Smooth muscle cell (in vitro differentiated cells): ENCODE measurements around the gene SGF29. TPM values are rescaled to one million over a fixed set of nuclear protein-coding genes. Genes with fewer than 3 reads are reported as not detected.

Experiments
- DNase-seq: peaks from one replicate; lab custom pipeline; 2025; ENCODE audit not compliant: unreplicated experiment; lab: John Stamatoyannopoulos, UW
- H2AFZ ChIP-seq: fragments of 200-600 bp; sonication (generic); 2 replicates; pipeline ENCODE4 v1.6.0; 2016; ENCODE audit warnings: antibody characterized with exemption, low read depth, mild to moderate bottlenecking
- H3F3A ChIP-seq: fragments of 200-600 bp; sonication (generic); 2 replicates; pipeline ENCODE4 v1.6.0; 2017; ENCODE audit warnings: antibody characterized with exemption, low read depth
- H3K27ac ChIP-seq: fragments of 200-600 bp; sonication (generic); 2 replicates; pipeline ENCODE4 v1.5.1; 2016; ENCODE audit warnings: low read depth, mild to moderate bottlenecking
- H3K27me3 ChIP-seq: fragments of 200-600 bp; sonication (generic); 2 replicates; pipeline ENCODE4 v1.6.1; 2016; ENCODE audit warnings: low read depth, mild to moderate bottlenecking
- H3K36me3 ChIP-seq: fragments of 200-600 bp; sonication (generic); 2 replicates; pipeline ENCODE4 v1.5.1; 2016; ENCODE audit warnings: low read depth
- H3K4me1 ChIP-seq: fragments of 200-600 bp; sonication (generic); 2 replicates; pipeline ENCODE4 v1.5.1; 2016; ENCODE audit warnings: low read depth
- H3K4me2 ChIP-seq: fragments of 200-600 bp; sonication (generic); 2 replicates; pipeline ENCODE4 v1.6.0; 2016; ENCODE audit warnings: mild to moderate bottlenecking
- H3K4me3 ChIP-seq: fragments of 200-600 bp; sonication (generic); 2 replicates; pipeline ENCODE4 v1.5.1; 2016; ENCODE audit warnings: mild to moderate bottlenecking
- H3K79me2 ChIP-seq: fragments of 200-600 bp; sonication (generic); 2 replicates; pipeline ENCODE4 v1.6.0; 2016; ENCODE audit warnings: low read depth, mild to moderate bottlenecking
- H3K9ac ChIP-seq: fragments of 200-600 bp; sonication (generic); 2 replicates; pipeline ENCODE4 v1.6.0; 2016; ENCODE audit warnings: low read depth
- H3K9me3 ChIP-seq: fragments of 200-600 bp; sonication (generic); replicated peaks from 2 replicates; pipeline ENCODE4 v1.5.1; 2016; ENCODE audit warnings: low read depth
- H4K20me1 ChIP-seq: fragments of 200-600 bp; sonication (generic); 2 replicates; pipeline ENCODE4 v1.6.0; 2016; ENCODE audit warnings: low read depth
- CTCF ChIP-seq: fragments of 200-600 bp; sonication (generic); IDR thresholded peaks from 2 replicates; pipeline ENCODE4 v1.5.1; 2017; ENCODE audit warnings: borderline replicate concordance, mild to moderate bottlenecking, antibody characterized with exemption; ENCODE audit not compliant: insufficient read depth, poor library complexity, severe bottlenecking
- WGBS: methylation state at CpG from one replicate; pipeline ENCODE4 v1.1.7; 2016; ENCODE audit warnings: low lambda C conversion rate; 5-methylcytosine and 5-hydroxymethylcytosine counted together
- polyA plus RNA-seq: library from polyadenylated mRNA; unstranded; fragments of >200 nt; fragmentation: Nextera tagmentation; extraction: Ambion mirVana; gene quantifications from 2 replicates; pipeline ENCODE4 v1.2.1, GENCODE V29; 2016
- total RNA-seq: library from RNA; depleted of rRNA; stranded (reverse); fragments of >200 nt; gene quantifications from 2 replicates; pipeline ENCODE4 v1.2.3, GENCODE V29; 2014

Gene SGF29
- total and polyA plus RNA-seq, 2 experiments from 2014 or later = 5.7 to 9.4 TPM

DNA sequence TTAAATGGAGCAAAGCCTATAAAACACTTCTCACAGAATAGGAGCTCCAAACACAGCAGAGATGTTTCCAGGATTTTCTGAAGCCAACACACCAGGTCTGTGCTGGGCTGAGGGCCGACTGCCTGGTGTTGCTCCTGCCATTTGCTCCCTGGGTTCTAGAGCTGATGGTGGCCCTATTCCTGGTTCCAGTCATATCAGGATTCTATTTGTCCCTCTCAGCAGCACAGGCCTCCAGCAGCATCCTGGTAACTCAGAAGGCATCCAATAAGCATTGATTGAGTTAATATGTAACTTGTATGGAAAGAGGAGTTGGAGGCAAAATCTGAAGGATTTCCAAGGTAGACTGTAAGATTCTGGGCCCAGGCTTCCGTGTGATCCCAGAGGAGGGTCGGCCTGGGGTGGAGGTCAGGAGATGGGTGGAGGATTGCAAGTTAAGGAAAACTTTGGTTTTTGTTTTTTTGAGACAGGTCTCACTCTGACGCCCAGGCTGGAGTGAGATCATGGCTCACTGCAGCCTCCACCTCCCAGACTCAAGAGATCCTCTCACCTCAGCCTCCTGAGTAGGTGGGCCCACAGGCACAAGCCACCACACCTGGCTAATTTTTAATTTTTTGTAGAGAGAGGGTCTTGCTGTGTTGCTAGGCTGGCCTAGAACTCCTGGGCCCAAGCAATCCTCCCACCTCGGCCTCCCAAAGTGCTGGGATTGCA, 20.6 kb upstream of the SGF29 start:
- Histone ChIP-seq H3K4me1 (peaks cover 8% of the 10 kb centered on the region), H3K79me2 (no peaks in the 10 kb centered on the region), H3K4me2 (no peak overlapping the region), H2AFZ (no peak overlapping the region), H3K27me3 (no peaks in the 10 kb centered on the region), H4K20me1 (no peaks in the 10 kb centered on the region), H3K4me3 (no peak overlapping the region), H3K9me3 (no peaks in the 10 kb centered on the region), H3K27ac (no peak overlapping the region), H3K36me3 (no peaks in the 10 kb centered on the region), H3K9ac (no peak overlapping the region), H3F3A (no peaks in the 10 kb centered on the region)
- TF ChIP-seq CTCF = no peak
- DNase-seq = no peak
- 98% methylated on average over 5 of the region's 5 CpGs for WGBS

DNA sequence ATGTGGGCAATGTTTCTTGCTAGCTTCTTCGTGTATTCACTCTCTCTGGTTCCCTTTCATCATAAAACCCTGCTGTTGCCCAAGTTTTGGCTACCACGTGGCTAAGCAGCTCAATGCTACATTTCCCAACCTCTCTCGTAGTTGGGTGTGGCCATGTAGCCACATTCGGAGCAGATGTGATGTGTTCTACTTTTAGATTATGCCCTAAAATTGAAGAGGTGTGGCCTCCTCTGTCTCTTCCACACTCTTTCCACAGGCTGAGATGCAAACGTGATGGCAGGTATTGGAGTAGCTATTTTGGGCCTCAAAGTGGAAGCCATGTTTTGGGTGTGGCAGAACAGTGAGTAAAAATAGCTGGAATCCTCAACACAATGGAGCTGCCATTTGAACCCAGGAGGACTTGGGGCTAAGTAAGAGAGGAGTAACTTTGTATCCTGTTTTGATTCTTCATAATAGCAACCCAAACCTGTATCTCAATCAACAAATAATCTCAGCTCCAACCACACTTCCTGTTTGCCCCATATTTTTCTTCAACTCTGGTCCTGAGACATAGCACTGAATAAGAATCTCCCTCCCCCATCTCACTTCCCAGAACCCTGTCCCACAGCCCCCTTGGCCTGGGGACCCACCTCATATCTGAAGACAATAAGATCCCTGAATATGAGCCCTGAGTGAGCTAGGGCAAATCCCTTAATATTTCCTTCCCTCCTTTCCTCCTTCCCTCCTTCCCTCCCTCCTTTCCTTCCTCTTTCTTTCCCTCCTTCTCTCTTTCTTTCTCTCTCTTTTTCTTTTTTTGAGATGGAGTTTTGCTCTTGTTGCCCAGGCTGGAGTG, 19.0 kb upstream of the SGF29 start:
- no peaks in the 10 kb centered on the region for H3K79me2 ChIP-seq
- no peaks in the 10 kb centered on the region for H3K36me3 ChIP-seq
- H3K4me2 ChIP-seq = no peak overlapping the region
- peaks cover 8% of the 10 kb centered on the region for H3K4me1 ChIP-seq
- H3F3A ChIP-seq = no peaks in the 10 kb centered on the region
- no peak overlapping the region for H3K27ac ChIP-seq
- no peaks in the 10 kb centered on the region for H3K27me3 ChIP-seq
- no peaks in the 10 kb centered on the region for H4K20me1 ChIP-seq
- 82% methylated on average over 5 of the region's 5 CpGs for WGBS
- no peak for DNase-seq
- H3K9me3 ChIP-seq = no peaks in the 10 kb centered on the region
- TF ChIP-seq CTCF = no peak
- H2AFZ ChIP-seq = no peak overlapping the region
- no peak overlapping the region for H3K4me3 ChIP-seq
- no peak overlapping the region for H3K9ac ChIP-seq

- Histone ChIP-seq H3K36me3 (no peaks in the 10 kb centered on the region), H3K4me3 (no peak overlapping the region), H3K4me2 (peak overlapping the region; percentile 28), H2AFZ (no peak overlapping the region), H3F3A (no peaks in the 10 kb centered on the region), H3K27me3 (no peaks in the 10 kb centered on the region), H3K4me1 (peaks cover 5% of the 10 kb centered on the region), H3K9me3 (no peaks in the 10 kb centered on the region), H4K20me1 (no peaks in the 10 kb centered on the region), H3K79me2 (no peaks in the 10 kb centered on the region), H3K9ac (no peak overlapping the region), H3K27ac (no peak overlapping the region)
- WGBS = 72% methylated on average over 6 of the region's 6 CpGs
- TF ChIP-seq CTCF = no peak
- no peak for DNase-seq
Observed at GRCh38 chr16:28537076-28537475, 16.6 kb upstream of the SGF29 start.
